CD4-positive, alpha-beta memory T cell (primary cell): ENCODE measurements around the gene TBL3. TPM values are rescaled to one million over a fixed set of nuclear protein-coding genes. Genes with fewer than 3 reads are reported as not detected.
A peak's percentile ranks its signal among the peaks of the same experiment; 100 is the strongest.

ENCODE experiments used
- CTCF ChIA-PET: fragments of 350-600 bp; sonication (Branson Sonifier 250); formaldehyde crosslinking; loops from one replicate; lab custom pipeline; 2021; ENCODE audit warnings: inconsistent platforms; ENCODE audit not compliant: partially characterized antibody; lab: Charles Lee
- POLR2A ChIA-PET: fragments of 350-600 bp; sonication (Branson Sonifier 250); formaldehyde crosslinking; loops from one replicate; lab custom pipeline; 2021; ENCODE audit not compliant: partially characterized antibody; lab: Charles Lee
- DNase-seq, 5 donors: peaks; one replicate each; pipeline versions ENCODE4 v3.0.0 to v3.0.0-alpha.2; 2020 to 2022; ENCODE audit warnings: mixed read lengths in 1 of 5
- H3K27ac ChIP-seq: one replicate; pipeline ENCODE4 v1.7.0; 2013; ENCODE audit warnings: low read depth, low read length
- H3K27me3 ChIP-seq: 2 replicates; pipeline ENCODE4 v1.7.0; 2013; ENCODE audit warnings: mild to moderate bottlenecking, low read length, moderate library complexity; ENCODE audit not compliant: insufficient read depth
- H3K36me3 ChIP-seq: 2 replicates; pipeline ENCODE4 v1.7.0; 2013; ENCODE audit warnings: mild to moderate bottlenecking, low read length, moderate library complexity; ENCODE audit not compliant: insufficient read depth
- H3K4me1 ChIP-seq: 2 replicates; pipeline ENCODE4 v1.7.0; 2013; ENCODE audit warnings: mild to moderate bottlenecking, low read length, moderate library complexity; ENCODE audit not compliant: insufficient read depth
- H3K4me3 ChIP-seq, 2 donors: one replicate each; pipeline ENCODE4 v1.7.0; 2013; ENCODE audit warnings: low read length in 2 of 2, mild to moderate bottlenecking in 1 of 2
- H3K9me3 ChIP-seq, 2 donors: one replicate each; pipeline ENCODE4 v1.7.0; 2013; ENCODE audit warnings: low read length in 2 of 2, control low read depth in 1 of 2; ENCODE audit not compliant: control insufficient read depth in 1 of 2
- H3K27ac Mint-ChIP-seq, 7 donors: one replicate each; pipeline ENCODE4 v1.8.0; 2020 to 2021; ENCODE audit warnings: mixed read lengths in 7 of 7, mild to moderate bottlenecking in 6 of 7, inconsistent platforms in 3 of 7, moderate library complexity in 3 of 7
- H3K27me3 Mint-ChIP-seq, 2 donors: one replicate each; pipeline ENCODE4 v1.8.0; 2020 to 2021; ENCODE audit warnings: mixed read lengths in 2 of 2
- H3K36me3 Mint-ChIP-seq, 2 donors: one replicate each; pipeline ENCODE4 v1.8.0; 2020 to 2021; ENCODE audit warnings: mixed read lengths in 2 of 2, inconsistent platforms in 1 of 2, mild to moderate bottlenecking in 1 of 2
- H3K4me1 Mint-ChIP-seq, 4 donors: one replicate each; pipeline ENCODE4 v1.8.0; 2020 to 2021; ENCODE audit warnings: mixed read lengths in 4 of 4, mild to moderate bottlenecking in 1 of 4
- H3K4me3 Mint-ChIP-seq, 8 donors: one replicate each; pipeline ENCODE4 v1.8.0; 2020 to 2021; ENCODE audit warnings: mixed read lengths in 8 of 8, mild to moderate bottlenecking in 7 of 8, moderate library complexity in 6 of 8, inconsistent platforms in 3 of 8
- H3K9me3 Mint-ChIP-seq, 8 donors: one replicate each; pipeline ENCODE4 v1.8.0; 2020 to 2021; ENCODE audit warnings: mixed read lengths in 8 of 8, mild to moderate bottlenecking in 5 of 8, inconsistent platforms in 3 of 8, moderate library complexity in 1 of 8
- intact Hi-C: fragments of 100-400 bp; cut with micrococcal nuclease; formaldehyde crosslinking; loops from one replicate; pipeline ENCODE4 v1.15.1; 2023
- polyA plus RNA-seq, 2 donors: library from polyadenylated mRNA; unstranded; fragments of 300-500 nt; fragmentation: Illumina TruSeq; gene quantifications; one replicate each; pipeline ENCODE4 v1.2.3, GENCODE V29; 2021
- total RNA-seq, 2 experiments: library from RNA; stranded (reverse); gene quantifications; one replicate each; pipeline ENCODE4 v1.2.3, GENCODE V29; 2021

Gene TBL3
- total RNA-seq = 10 to 100 TPM; 33.2 to 35.0 TPM
- polyA plus RNA-seq = 10 to 100 TPM; 44.1 to 47.6 TPM

- intact Hi-C loops = loop anchor here (1.0 to 5.0 kb wide), 6 partner anchors 8 to 1335 kb away; partner anchors contain the start of genes METTL26, MLST8, NDUFB10 and RNPS1
- Mint-ChIP-seq H3K36me3 (peaks cover 19 to 33% of the 10 kb centered on the region in 2 donors), H3K4me3 (peak within 1 kb of the TSS; percentile 94 to 99 (median 96)), H3K27me3 (peaks cover 0 to 5% of the 10 kb centered on the region in 2 donors), H3K27ac (peak within 1 kb of the TSS; percentile 89 to 99 (median 97)), H3K4me1 (peaks cover 8 to 22% (median 16%) of the 10 kb centered on the region in 4 donors), H3K9me3 (peaks cover 0 to 3% (median 0%) of the 10 kb centered on the region in 8 donors)
- H3K27ac ChIP-seq = peak within 1 kb of the TSS; percentile 70
- DNase-seq = peak; percentile 97 to 98 (median 97)
- CTCF ChIA-PET = interaction anchor here (1.3 to 2.6 kb wide), 3 partner anchors 10 to 169 kb away, joined by 5 to 18 read pairs (median 5); partner anchors contain the start of genes NDUFB10 and NOXO1
- POLR2A ChIA-PET = interaction anchor here (0.6 to 3.8 kb wide), 24 partner anchors 9 to 572 kb away, joined by 3 to 84 read pairs (median 6); partner anchors contain the start of genes FAHD1, GFER, HAGH and MSRB1
- H3K4me3 ChIP-seq = peak within 1 kb of the TSS; percentile 55 to 73
- no peaks in the 10 kb centered on the region for H3K9me3 ChIP-seq
- H3K27me3 ChIP-seq = no peaks in the 10 kb centered on the region
- peaks cover 27% of the 10 kb centered on the region for H3K4me1 ChIP-seq
- peaks cover 27% of the 10 kb centered on the region for H3K36me3 ChIP-seq
These were observed at the start of gene TBL3 for GRCh38 chr16:1971796-1972489. TBL3 (plus strand) TSS chr16:1972053; CDS start chr16:1972165, 112 bp downstream.

- CTCF ChIA-PET = no interaction called here
- Mint-ChIP-seq H3K27me3 (peaks cover 24 to 29% of the 10 kb centered on the region in 2 donors), H3K4me3 (no peak overlapping the region), H3K9me3 (peaks cover 0 to 2% (median 0%) of the 10 kb centered on the region in 8 donors), H3K27ac (no peak overlapping the region), H3K36me3 (no peaks in the 10 kb centered on the region), H3K4me1 (peaks cover 0 to 5% (median under 1%) of the 10 kb centered on the region in 4 donors)
- POLR2A ChIA-PET = no interaction called here
- Histone ChIP-seq H3K4me1 (no peaks in the 10 kb centered on the region), H3K27me3 (peaks cover 11% of the 10 kb centered on the region), H3K36me3 (no peaks in the 10 kb centered on the region), H3K27ac (no peak overlapping the region), H3K4me3 (no peak overlapping the region), H3K9me3 (no peaks in the 10 kb centered on the region)
- DNase-seq = no peak
- intact Hi-C loops = loop anchor here (10.0 kb wide), 1 partner anchor 618 kb away; the partner anchor contains the start of gene UBE2I
These were observed 49.5 kb upstream of the TBL3 start for GRCh38 chr16:1922357-1922756.

DNA sequence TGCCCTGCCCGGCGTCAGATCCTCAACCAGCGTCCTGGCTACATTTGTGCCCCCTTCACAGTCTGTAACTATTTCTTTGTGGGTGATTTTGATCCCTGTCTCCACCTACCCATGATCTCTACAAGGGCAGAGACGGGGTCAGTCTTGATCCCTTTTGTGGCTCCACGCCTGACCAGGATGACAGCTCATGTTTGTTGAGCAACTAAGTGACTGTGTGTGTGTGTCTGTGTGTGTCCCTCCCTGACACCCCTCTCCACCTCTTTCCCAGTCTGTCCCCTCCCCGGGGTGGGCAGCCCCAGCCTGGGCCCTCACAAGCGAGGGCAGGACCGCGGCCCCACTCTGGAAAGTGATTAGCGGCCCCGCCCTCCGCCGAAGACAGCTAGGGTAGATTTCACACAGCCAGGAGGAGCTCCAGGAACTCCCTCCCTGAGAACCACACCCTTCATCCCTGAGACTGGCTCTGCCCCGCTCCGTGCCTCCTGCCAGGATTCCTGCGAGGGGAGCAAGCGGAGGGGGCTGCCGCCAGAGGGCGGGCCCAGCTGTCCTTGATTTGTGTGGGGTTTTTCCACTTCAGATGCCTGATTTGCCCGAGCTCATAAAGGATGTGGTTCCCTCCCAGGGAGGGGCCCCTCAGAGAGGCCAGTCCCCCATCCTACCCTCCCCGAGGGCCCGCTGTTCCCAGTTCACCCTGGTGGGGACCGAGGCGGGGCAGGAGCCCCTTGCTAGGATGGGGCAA lies 48.4 kb upstream of the TBL3 start:
- Histone ChIP-seq H3K9me3 (no peaks in the 10 kb centered on the region), H3K4me1 (no peaks in the 10 kb centered on the region), H3K27ac (no peak overlapping the region), H3K27me3 (peaks cover 11% of the 10 kb centered on the region), H3K36me3 (no peaks in the 10 kb centered on the region), H3K4me3 (no peak overlapping the region)
- POLR2A ChIA-PET = interaction anchor here (0.9 kb wide), 1 partner anchor 37 kb away, joined by 3 read pairs; no protein-coding TSS in a partner anchor
- Mint-ChIP-seq H3K4me3 (no peak overlapping the region), H3K27me3 (peaks cover 24 to 29% of the 10 kb centered on the region in 2 donors), H3K4me1 (peaks cover 0 to 5% (median 2%) of the 10 kb centered on the region in 4 donors), H3K9me3 (peaks cover 0 to 2% (median 0%) of the 10 kb centered on the region in 8 donors), H3K27ac (no peak overlapping the region), H3K36me3 (no peaks in the 10 kb centered on the region)
- intact Hi-C loops = loop anchor here (10.0 kb wide), 1 partner anchor 619 kb away; the partner anchor contains the start of gene UBE2I
- CTCF ChIA-PET = no interaction called here
- DNase-seq = no peak

- CTCF ChIA-PET = no interaction called here
- peaks cover 24 to 26% of the 10 kb centered on the region in 2 donors for H3K27me3 Mint-ChIP-seq
These were observed 47.8 kb upstream of the TBL3 start for GRCh38 chr16:1924095-1924494.

GRCh38 chr16:1926271-1926670 lies 45.6 kb upstream of the TBL3 start:
- CTCF ChIA-PET = interaction anchor here (0.6 to 1.0 kb wide), 2 partner anchors 214 to 961 kb away, joined by 3 to 4 read pairs; no protein-coding TSS in a partner anchor
- no peak overlapping the region for H3K27ac Mint-ChIP-seq
- intact Hi-C loops = loop anchor here (5.0 to 10.0 kb wide), 2 partner anchors 564 to 621 kb away; partner anchors contain the start of gene UBE2I
- Histone ChIP-seq H3K4me1 (peaks cover 6% of the 10 kb centered on the region), H3K4me3 (no peak overlapping the region), H3K9me3 (no peaks in the 10 kb centered on the region), H3K27me3 (peaks cover 11% of the 10 kb centered on the region), H3K36me3 (no peaks in the 10 kb centered on the region), H3K27ac (no peak overlapping the region)
- no peaks in the 10 kb centered on the region for H3K36me3 Mint-ChIP-seq
- H3K4me1 Mint-ChIP-seq = peaks cover 2 to 6% (median 4%) of the 10 kb centered on the region in 4 donors
- H3K9me3 Mint-ChIP-seq = peaks cover 0 to 2% (median 0%) of the 10 kb centered on the region in 8 donors
- H3K4me3 Mint-ChIP-seq = no peak overlapping the region
- DNase-seq = no peak
- H3K27me3 Mint-ChIP-seq = peaks cover 12 to 14% of the 10 kb centered on the region in 2 donors
- POLR2A ChIA-PET = no interaction called here

More at GRCh38 chr16:1924095-1924494, 47.8 kb upstream of the TBL3 start:
- Mint-ChIP-seq H3K36me3 (no peaks in the 10 kb centered on the region), H3K4me3 (no peak overlapping the region), H3K9me3 (peaks cover 0 to 2% (median 0%) of the 10 kb centered on the region in 8 donors), H3K4me1 (peaks cover 2 to 7% (median 3%) of the 10 kb centered on the region in 4 donors), H3K27ac (no peak overlapping the region)
- Histone ChIP-seq H3K4me1 (no peaks in the 10 kb centered on the region), H3K27me3 (peaks cover 11% of the 10 kb centered on the region), H3K4me3 (no peak overlapping the region), H3K27ac (no peak overlapping the region), H3K9me3 (no peaks in the 10 kb centered on the region), H3K36me3 (no peaks in the 10 kb centered on the region)
- POLR2A ChIA-PET = interaction anchor here (0.9 kb wide), 1 partner anchor 36 kb away, joined by 3 read pairs; no protein-coding TSS in a partner anchor
- no peak for DNase-seq
- intact Hi-C loops = loop anchor here (10.0 kb wide), 1 partner anchor 619 kb away; the partner anchor contains the start of gene UBE2I

GRCh38 chr16:1929105-1929504 lies 42.7 kb upstream of the TBL3 start:
- Mint-ChIP-seq H3K27me3 (no peaks in the 10 kb centered on the region), H3K9me3 (no peaks in the 10 kb centered on the region), H3K4me1 (peaks cover 2 to 4% (median 4%) of the 10 kb centered on the region in 4 donors), H3K4me3 (peak overlapping the region; percentile 69 to 85 (median 80)), H3K27ac (peak overlapping the region in 5 of 7 donors; percentile 38 to 70 (median 44)), H3K36me3 (no peaks in the 10 kb centered on the region)
- peaks cover 6% of the 10 kb centered on the region for H3K4me1 ChIP-seq
- intact Hi-C loops = loop anchor here (1.0 to 10.0 kb wide), 4 partner anchors 66 to 624 kb away; partner anchors contain the start of genes MRPS34 and UBE2I
- DNase-seq = peak in 1 of 5 donors; percentile 39
- no peaks in the 10 kb centered on the region for H3K27me3 ChIP-seq
- CTCF ChIA-PET = interaction anchor here (0.7 to 1.7 kb wide), 10 partner anchors 9 to 147 kb away, joined by 3 to 8 read pairs (median 4); partner anchors contain the start of genes NUBP2 and SPSB3
- H3K27ac ChIP-seq = peak overlapping the region; percentile 13
- H3K4me3 ChIP-seq = peak overlapping the region in 1 of 2 donors; percentile 28
- POLR2A ChIA-PET = interaction anchor here (0.6 to 1.3 kb wide), 7 partner anchors 14 to 566 kb away, joined by 3 to 7 read pairs (median 3); partner anchors contain the start of genes FAHD1, HAGH, MSRB1 and RPS2
- no peaks in the 10 kb centered on the region for H3K36me3 ChIP-seq
- no peaks in the 10 kb centered on the region for H3K9me3 ChIP-seq
